HG02588 (cell line): ENCODE measurements around the gene CACNA1S.
A peak's percentile ranks its signal among the peaks of the same experiment; 100 is the strongest.

ENCODE experiments used
- ATAC-seq: cut with Tn5 transposase; IDR thresholded peaks from one replicate; pipeline ENCODE4 v1.9.1; 2021; ENCODE audit warnings: mild to moderate bottlenecking, moderate library complexity; ENCODE audit not compliant: unreplicated experiment

Gene CACNA1S

GRCh38 chr1:201112173-201112731, at the start of gene CACNA1S:
Gene CACNA1S (minus strand): TSS chr1:201112426. CDS start chr1:201112339, 87 bp downstream.
- ATAC-seq: no peak

DNA sequence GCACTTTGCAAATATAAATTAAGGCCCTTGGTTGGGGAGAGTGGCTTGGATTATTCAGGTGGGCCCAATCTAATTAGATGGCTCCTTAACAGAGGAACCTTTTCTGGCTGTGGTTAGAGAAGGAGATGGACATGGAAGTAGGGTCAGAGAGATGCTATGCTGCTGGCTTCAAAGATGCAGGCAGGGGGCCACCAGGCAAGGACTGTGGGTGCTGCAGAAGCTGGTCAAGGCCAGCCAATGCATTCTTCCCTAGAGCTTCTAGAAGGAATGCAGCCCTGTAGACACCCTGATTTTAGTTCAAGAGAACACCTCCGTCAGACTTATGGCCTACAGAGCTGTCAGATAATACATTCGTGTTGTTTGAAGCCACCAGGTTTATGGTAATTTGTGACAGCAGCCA, 45.7 kb upstream of the CACNA1S start:
- no peak for ATAC-seq

DNA sequence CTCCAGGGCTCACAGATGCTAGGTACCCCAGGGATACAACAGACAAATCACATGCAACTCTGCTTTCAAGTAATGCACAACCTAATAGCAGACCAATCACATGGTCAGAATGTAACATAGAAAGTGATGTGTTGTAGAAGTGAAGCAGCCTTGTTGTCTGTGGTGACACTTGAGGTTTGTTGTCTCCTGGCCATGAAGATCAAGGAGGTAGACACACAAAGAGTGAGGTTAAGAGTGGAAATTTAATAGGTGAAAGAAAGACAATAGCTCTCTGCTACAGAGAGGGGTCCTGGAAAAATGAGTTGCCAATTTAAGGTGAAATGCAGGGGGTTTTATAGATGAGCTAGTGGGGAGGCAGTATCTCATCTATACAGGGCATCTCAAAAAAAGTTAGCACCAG, 44.6 kb upstream of the CACNA1S start:
- ATAC-seq: no peak

GRCh38 chr1:201156346-201156745, 44.1 kb upstream of the CACNA1S start:
- no peak for ATAC-seq

DNA sequence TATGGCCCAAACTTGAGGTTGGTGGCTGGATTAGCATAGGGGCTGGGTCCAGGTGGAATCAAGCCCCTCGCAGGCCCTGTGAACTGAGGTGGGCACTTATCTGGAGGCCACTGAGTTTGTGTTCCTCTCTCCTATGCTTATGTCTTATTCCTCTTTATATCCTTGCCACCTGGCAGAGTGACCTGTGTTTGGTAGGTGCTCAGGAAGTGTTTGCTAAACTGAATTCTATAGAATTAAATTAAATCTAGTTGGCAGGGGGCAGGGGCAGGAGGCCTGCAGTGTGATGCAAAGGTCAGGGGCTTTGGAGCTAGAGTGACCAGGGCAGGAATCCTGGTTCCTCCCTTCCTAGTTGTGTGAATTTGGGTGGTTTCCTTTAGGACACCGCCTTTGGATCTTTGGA, 43.1 kb upstream of the CACNA1S start:
- ATAC-seq: no peak

- ATAC-seq: peak; percentile 96
These were observed 42.4 kb upstream of the CACNA1S start, which contains the start of gene TMEM9 for GRCh38 chr1:201154389-201155165. Gene TMEM9 (minus strand): TSS chr1:201154474. CDS start chr1:201153923, 551 bp downstream.

GRCh38 chr1:201153474-201154388, 41.5 kb upstream of the CACNA1S start:
- peak; percentile 75 for ATAC-seq

- no peak for ATAC-seq
These were observed 37.2 kb upstream of the CACNA1S start for GRCh38 chr1:201149400-201149799.

DNA sequence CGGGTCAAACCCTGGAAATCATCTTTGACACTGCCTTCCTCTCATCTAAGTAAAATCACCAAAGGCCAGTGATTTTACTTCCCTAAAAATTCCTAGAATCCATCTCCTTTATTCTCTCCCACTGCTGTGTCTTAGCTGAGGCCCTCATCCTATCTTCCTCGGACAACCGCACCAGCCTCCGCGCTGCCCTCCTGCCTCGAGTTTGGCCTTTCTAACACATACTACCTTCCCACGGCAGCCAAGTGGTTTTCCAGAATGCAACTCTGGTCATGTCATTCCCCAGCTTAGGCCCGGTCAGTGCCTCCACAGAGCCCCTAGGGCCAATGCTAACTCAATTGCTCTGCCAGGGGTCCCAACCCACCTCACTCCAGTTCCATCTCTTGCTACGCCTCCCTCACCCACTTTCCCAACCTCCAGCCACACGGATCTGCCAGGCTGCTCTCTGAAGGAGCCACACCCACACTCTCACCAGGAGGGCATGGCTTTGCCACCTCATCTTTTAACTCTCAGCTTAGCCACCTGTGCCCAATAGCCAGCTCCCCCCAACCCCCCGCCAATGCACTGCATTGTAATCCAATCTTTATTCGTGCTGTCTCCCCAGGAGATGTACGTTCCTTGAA, 35.3 kb upstream of the CACNA1S start:
- ATAC-seq: no peak

GRCh38 chr1:201146626-201147390, 34.6 kb upstream of the CACNA1S start:
- no peak for ATAC-seq

DNA sequence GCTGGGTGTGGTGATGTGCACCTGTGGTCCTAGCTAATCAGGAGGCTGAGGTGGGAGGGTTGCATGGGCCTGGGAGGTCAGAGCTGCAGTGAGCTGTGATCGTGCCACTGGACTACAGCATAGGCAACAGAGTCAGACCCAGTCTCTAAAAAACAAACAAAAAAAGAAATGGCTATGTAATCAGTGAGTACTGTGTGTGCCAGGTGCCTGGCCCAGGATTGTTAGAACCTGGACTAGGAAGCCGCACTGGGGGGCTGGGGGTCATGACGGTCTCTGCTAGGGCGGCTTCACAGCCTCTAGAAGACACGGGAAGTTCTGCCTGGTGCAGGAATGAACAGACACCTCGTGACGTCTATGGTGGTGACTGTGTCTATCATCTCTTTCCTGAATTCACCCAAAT, 33.6 kb upstream of the CACNA1S start:
- ATAC-seq: no peak

- no peak for ATAC-seq
These were observed 32.9 kb upstream of the CACNA1S start for GRCh38 chr1:201145132-201145531.

DNA sequence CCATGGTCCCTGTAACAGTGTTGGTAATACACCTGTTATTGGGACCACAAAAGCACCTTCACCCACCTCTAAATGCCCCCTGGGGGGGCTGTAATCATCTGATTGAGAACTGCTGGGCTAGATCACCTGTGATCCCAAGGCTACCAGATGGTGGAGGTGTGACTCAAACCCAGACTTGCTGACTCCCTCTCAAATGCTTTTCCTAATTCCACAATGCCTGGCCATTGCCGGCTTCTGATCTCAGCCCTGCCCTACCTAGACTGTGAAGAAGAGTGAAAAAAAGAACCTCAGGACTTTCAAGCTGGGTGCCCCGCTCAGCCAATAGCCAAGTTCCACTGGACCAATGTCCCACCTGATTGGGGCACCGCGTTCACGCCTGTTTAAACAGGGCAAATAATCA, 32.5 kb upstream of the CACNA1S start:
- ATAC-seq: no peak

DNA sequence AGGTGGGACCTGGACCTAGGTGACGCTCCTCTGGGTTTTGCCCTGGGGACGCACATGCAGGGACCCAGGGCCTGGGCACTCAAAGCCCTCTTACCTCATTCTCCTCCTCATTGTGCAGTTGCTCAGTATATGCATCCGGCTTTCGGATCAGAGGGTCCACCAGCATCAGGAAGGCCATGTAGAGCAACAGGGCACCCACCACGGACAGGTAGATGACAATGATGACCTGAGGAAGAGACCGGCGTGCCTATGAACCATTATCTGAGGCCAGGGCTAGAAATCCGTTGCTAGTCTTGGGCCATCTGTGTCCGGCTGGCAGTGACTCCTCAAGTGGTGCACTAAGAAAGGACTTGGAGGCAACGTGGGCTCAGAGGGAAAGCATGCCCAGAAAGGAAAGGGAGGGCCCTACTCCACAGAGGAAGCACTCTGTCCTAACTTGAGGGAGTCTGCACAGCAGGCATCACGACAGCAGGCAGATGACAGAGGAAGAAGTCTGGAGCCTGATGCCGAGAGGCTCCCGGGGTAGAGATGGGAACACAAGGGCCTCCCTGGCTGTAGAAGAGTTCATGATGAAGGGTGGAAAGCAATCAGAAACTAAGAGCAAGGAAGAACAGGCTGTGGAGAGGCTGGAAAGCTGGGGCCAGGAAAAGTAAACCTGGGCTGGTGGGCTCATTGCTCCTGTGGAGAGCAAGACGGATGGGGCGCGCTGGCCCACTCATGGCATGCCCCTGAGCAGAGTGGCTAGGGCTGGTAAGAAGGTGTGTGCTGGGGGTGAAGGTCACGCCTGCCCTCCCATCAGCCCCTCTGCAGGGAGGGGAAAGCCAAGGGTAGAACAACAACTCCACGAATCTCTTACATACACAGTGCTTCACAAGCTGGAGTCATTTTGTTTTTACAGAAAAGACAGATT, 31.8 kb upstream of the CACNA1S start:
- no peak for ATAC-seq

DNA sequence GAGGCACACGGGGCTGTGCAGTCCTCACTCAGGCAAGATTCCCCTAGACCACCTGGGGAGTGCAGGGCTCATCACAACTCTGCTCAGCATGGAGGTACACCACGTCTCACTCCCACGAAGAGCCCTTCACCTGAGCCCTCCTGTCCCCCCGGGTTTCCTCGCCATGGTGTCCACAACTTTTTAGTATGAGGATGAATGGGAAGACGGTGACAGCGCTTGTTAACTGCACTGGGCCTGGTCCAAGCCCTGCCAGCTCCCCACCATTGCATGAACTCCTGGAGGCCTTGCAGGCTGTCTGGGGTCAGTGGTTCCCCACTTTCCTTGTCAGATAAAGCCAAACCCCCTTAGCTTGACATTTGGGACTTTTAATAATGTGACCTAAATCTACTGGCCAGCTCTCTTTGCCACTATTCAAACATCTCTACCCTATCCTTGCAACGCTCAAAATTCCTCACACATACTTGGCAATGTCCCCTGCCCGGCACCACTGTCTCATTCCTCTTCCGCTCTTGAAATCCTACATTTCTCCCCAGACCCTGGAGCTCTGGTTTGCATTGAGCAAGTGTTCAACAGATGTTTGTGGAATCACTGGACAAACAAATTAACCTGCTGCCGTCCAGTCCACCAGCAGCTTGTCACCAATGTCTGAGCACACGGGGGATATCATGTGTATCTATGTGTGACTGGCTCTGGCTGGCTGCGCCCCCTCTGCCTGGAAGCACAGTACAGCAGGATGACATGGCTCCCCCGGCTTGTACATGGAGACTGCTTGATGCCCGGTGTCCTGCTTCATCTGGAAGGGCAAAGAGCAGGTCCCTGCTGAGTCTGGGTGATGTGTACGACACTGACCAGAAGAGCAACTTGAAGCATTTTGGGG, 30.9 kb upstream of the CACNA1S start:
- no peak for ATAC-seq

DNA sequence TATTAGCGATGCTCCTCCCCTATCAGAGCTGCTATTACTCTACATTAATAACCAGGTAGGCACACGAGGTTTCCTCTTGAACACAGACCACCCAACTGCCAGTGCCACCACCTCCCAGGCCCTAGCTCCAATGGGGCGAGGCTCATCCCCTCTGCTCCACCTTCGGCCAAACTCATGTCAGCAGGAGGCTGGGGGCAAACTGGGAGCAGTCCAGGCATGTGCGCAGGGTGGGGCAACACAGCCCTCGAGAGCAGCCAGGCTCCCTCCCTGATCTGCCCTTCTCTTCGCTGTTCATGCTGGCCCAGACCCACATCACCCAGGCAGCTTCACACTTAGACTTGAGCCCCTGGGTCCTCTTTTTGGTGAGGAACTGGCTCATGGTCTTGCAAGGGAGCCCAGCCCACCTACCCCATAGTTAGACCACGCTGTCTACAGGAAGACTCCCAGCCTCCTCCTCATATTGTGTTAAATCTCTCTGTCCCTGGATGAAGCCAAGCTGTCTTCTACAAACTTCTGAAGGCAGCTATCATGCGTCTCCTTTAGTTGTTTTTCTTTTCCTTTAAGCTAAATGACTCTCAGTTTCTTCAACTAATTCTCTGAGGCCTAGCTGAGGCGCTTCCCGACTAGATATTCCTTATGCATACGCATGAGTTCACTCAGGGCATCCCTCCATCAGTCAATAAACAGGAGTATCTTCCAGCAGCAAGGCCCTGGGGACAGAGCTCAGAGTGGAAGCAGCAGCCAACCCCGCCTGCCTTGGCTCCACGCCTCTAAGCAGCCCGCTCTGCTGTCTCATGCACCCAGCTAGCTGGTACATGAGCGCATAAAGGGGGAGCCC, 30.0 kb upstream of the CACNA1S start:
- no peak for ATAC-seq

DNA sequence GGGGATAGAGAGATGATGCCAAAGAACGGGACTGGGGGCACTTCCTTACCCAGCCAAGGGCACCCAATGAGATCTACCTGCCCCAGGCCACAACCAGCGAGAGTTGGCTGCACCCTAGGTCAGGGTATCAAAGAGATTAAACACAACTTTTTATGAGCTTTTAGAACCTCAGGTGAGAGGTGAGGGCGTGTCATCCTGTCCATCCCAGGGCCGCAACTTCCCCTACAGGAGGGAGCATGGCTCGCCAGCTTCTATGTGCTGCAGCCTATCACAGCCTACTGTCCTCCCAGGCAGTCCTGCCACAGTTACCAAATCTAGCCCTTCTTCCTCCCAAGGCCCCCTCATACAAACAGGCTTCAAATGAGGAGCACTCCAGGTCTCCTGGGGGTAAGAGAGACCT, 29.2 kb upstream of the CACNA1S start:
- no peak for ATAC-seq

- ATAC-seq: no peak
These were observed 28.7 kb upstream of the CACNA1S start for GRCh38 chr1:201140941-201141260.
